ENCODE measurements around the gene TMED5.

- TF ChIP-seq MAX (IDR thresholded peaks at IDR 0.05; ENCODE audit: low read depth, low read length) = no peak
- no peak for TF ChIP-seq POLR2A (IDR thresholded peaks at IDR 0.05; ENCODE audit: extremely low read depth, insufficient read length)
- no peak for TF ChIP-seq CTCF (IDR thresholded peaks at IDR 0.05; ENCODE audit: low read depth, low read length)
- no peak for TF ChIP-seq MYC (IDR thresholded peaks at IDR 0.05; ENCODE audit: low read depth, low read length)
Observed at GRCh38 chr1:93159337-93159736, 20.9 kb downstream of the TMED5 start.
